Measurements from ENCODE around the gene RBP5. TPM values are rescaled to one million over a fixed set of nuclear protein-coding genes. Genes with fewer than 3 reads are reported as not detected.

The RBP5 gene
- total RNA-seq, 1 experiment from 2014 or later, result 2.3 TPM

GRCh38 chr12:7143564-7143963 is 14.9 kb upstream of the RBP5 start:
- H3K36me3 Mint-ChIP-seq (ENCODE audit: insufficient read depth, unreplicated experiment), result peaks cover 10% of the 10 kb centered on the region
- H3K27me3 Mint-ChIP-seq (ENCODE audit: unreplicated experiment), result no peaks in the 10 kb centered on the region
- no peak for DNase-seq
- CTCF ChIA-PET, result no interaction called here
- no peaks in the 10 kb centered on the region for H3K9me3 Mint-ChIP-seq (ENCODE audit: low read depth, unreplicated experiment)
- no peak for TF ChIP-seq CTCF (IDR thresholded peaks at IDR 0.05; ENCODE audit: unreplicated experiment)
- no TSS peak for BruUV-seq (replicated peaks)
- H3K4me3 Mint-ChIP-seq (ENCODE audit: low read depth, unreplicated experiment), result no peak overlapping the region
- no peaks in the 10 kb centered on the region for H3K4me1 Mint-ChIP-seq (ENCODE audit: low read depth, unreplicated experiment)
- intact Hi-C loops (cut with micrococcal nuclease; ENCODE audit: unreplicated experiment), result loop anchor here (2.0 kb wide), 1 partner anchor 495 kb away; no protein-coding TSS in a partner anchor
- H3K27ac Mint-ChIP-seq (ENCODE audit: unreplicated experiment), result no peak overlapping the region

- H3K4me3 Mint-ChIP-seq (ENCODE audit: low read depth, unreplicated experiment), result no peak overlapping the region
- peaks cover 10% of the 10 kb centered on the region for H3K36me3 Mint-ChIP-seq (ENCODE audit: insufficient read depth, unreplicated experiment)
- intact Hi-C loops (cut with micrococcal nuclease; ENCODE audit: unreplicated experiment), result loop anchor here (2.0 kb wide), 1 partner anchor 496 kb away; no protein-coding TSS in a partner anchor
- H3K27me3 Mint-ChIP-seq (ENCODE audit: unreplicated experiment), result no peaks in the 10 kb centered on the region
- no peak for TF ChIP-seq CTCF (IDR thresholded peaks at IDR 0.05; ENCODE audit: unreplicated experiment)
- no peaks in the 10 kb centered on the region for H3K4me1 Mint-ChIP-seq (ENCODE audit: low read depth, unreplicated experiment)
- no peak for DNase-seq
- no peaks in the 10 kb centered on the region for H3K9me3 Mint-ChIP-seq (ENCODE audit: low read depth, unreplicated experiment)
- CTCF ChIA-PET, result no interaction called here
- H3K27ac Mint-ChIP-seq (ENCODE audit: unreplicated experiment), result no peak overlapping the region
- BruUV-seq (replicated peaks), result no TSS peak
These were observed 14.2 kb upstream of the RBP5 start for GRCh38 chr12:7142809-7143465.

GRCh38 chr12:7142056-7142644 is 13.5 kb upstream of the RBP5 start:
- H3K9me3 Mint-ChIP-seq (ENCODE audit: low read depth, unreplicated experiment), result no peaks in the 10 kb centered on the region
- CTCF ChIA-PET, result interaction anchor here (0.7 kb wide), 1 partner anchor 66 kb away, joined by 4 read pairs; no protein-coding TSS in a partner anchor
- intact Hi-C loops (cut with micrococcal nuclease; ENCODE audit: unreplicated experiment), result loop anchor here (2.0 kb wide), 1 partner anchor 497 kb away; no protein-coding TSS in a partner anchor
- H3K4me3 Mint-ChIP-seq (ENCODE audit: low read depth, unreplicated experiment), result no peak overlapping the region
- no peaks in the 10 kb centered on the region for H3K4me1 Mint-ChIP-seq (ENCODE audit: low read depth, unreplicated experiment)
- no peaks in the 10 kb centered on the region for H3K27me3 Mint-ChIP-seq (ENCODE audit: unreplicated experiment)
- TF ChIP-seq CTCF (IDR thresholded peaks at IDR 0.05; ENCODE audit: unreplicated experiment), result peak; percentile 66
- BruUV-seq (replicated peaks), result no TSS peak
- H3K36me3 Mint-ChIP-seq (ENCODE audit: insufficient read depth, unreplicated experiment), result peaks cover 10% of the 10 kb centered on the region
- DNase-seq, result peak; percentile 68
- no peak overlapping the region for H3K27ac Mint-ChIP-seq (ENCODE audit: unreplicated experiment)

GRCh38 chr12:7141351-7142005 is 12.8 kb upstream of the RBP5 start:
- Mint-ChIP-seq H3K4me3 (ENCODE audit: low read depth, unreplicated experiment) (no peak overlapping the region), H3K27me3 (ENCODE audit: unreplicated experiment) (no peaks in the 10 kb centered on the region), H3K9me3 (ENCODE audit: low read depth, unreplicated experiment) (no peaks in the 10 kb centered on the region), H3K36me3 (ENCODE audit: insufficient read depth, unreplicated experiment) (peaks cover 10% of the 10 kb centered on the region), H3K27ac (ENCODE audit: unreplicated experiment) (no peak overlapping the region), H3K4me1 (ENCODE audit: low read depth, unreplicated experiment) (no peaks in the 10 kb centered on the region)
- no peak for DNase-seq
- no peak for TF ChIP-seq CTCF (IDR thresholded peaks at IDR 0.05; ENCODE audit: unreplicated experiment)
- intact Hi-C loops (cut with micrococcal nuclease; ENCODE audit: unreplicated experiment), result loop anchor here (2.0 kb wide), 1 partner anchor 497 kb away; no protein-coding TSS in a partner anchor
- CTCF ChIA-PET, result no interaction called here
- BruUV-seq (replicated peaks), result no TSS peak

Measured in Calu3 (cell line).